Measurements from ENCODE around the gene NETO1. TPM values are rescaled to one million over a fixed set of nuclear protein-coding genes. Genes with fewer than 3 reads are reported as not detected.

Gene NETO1
- total and polyA plus RNA-seq, 8 donors = 0.14 to 0.59 (median 0.36) TPM; not detected in 4

DNA sequence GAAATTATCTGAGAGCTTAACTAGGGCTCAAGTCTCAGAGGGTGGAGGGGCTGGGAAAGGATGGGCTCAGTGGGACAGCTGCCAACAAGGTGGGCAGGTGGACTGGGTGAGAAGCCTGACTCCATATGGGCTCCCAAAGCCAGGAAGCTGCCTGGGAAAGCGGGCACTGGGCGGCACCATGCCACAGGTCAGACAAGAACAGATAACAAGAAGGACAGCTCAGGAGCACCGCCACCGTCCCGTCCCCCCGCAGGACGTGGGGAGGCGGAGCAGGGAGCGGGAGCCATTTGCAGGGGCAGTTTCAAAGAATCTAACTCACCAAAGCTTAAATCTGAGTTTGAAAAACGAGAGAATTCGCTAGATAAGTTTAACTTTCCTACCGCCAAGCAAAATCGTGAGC is 45.6 kb downstream of the NETO1 start:
- H3K4me1 ChIP-seq = no peaks in the 10 kb centered on the region
- H3K36me3 ChIP-seq = no peaks in the 10 kb centered on the region
- DNase-seq = peak in 1 of 4 donors; percentile 68
- ATAC-seq = no peak
- no peak overlapping the region for H3K4me3 ChIP-seq
- H3K27me3 ChIP-seq = no peaks in the 10 kb centered on the region
- H3K27ac ChIP-seq = no peak overlapping the region
- intact Hi-C loops (cut with DNase I) = no loop called here
- H3K9me3 ChIP-seq = no peaks in the 10 kb centered on the region
- TF ChIP-seq, protein P1, sequence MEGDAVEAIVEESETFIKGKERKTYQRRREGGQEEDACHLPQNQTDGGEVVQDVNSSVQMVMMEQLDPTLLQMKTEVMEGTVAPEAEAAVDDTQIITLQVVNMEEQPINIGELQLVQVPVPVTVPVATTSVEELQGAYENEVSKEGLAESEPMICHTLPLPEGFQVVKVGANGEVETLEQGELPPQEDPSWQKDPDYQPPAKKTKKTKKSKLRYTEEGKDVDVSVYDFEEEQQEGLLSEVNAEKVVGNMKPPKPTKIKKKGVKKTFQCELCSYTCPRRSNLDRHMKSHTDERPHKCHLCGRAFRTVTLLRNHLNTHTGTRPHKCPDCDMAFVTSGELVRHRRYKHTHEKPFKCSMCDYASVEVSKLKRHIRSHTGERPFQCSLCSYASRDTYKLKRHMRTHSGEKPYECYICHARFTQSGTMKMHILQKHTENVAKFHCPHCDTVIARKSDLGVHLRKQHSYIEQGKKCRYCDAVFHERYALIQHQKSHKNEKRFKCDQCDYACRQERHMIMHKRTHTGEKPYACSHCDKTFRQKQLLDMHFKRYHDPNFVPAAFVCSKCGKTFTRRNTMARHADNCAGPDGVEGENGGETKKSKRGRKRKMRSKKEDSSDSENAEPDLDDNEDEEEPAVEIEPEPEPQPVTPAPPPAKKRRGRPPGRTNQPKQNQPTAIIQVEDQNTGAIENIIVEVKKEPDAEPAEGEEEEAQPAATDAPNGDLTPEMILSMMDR (IDR thresholded peaks at IDR 0.05) = no peak

- H3K27me3 ChIP-seq = no peaks in the 10 kb centered on the region
- H3K36me3 ChIP-seq = no peaks in the 10 kb centered on the region
- H3K4me3 ChIP-seq = no peak overlapping the region
- no peaks in the 10 kb centered on the region for H3K9me3 ChIP-seq
- H3K27ac ChIP-seq = no peak overlapping the region
- TF ChIP-seq, protein P1 (IDR thresholded peaks at IDR 0.05) = no peak
- H3K4me1 ChIP-seq = no peaks in the 10 kb centered on the region
- ATAC-seq = no peak
- no peak for DNase-seq
- intact Hi-C loops (cut with DNase I) = no loop called here
Measured at GRCh38 chr18:72820571-72820970, 47.2 kb downstream of the NETO1 start.

GRCh38 chr18:72819050-72819449 is 48.7 kb downstream of the NETO1 start:
- no peaks in the 10 kb centered on the region for H3K27me3 ChIP-seq
- DNase-seq (no peak), ATAC-seq (no peak)
- intact Hi-C loops (cut with DNase I) = no loop called here
- no peak overlapping the region for H3K27ac ChIP-seq
- H3K9me3 ChIP-seq = no peaks in the 10 kb centered on the region
- H3K4me3 ChIP-seq = no peak overlapping the region
- no peaks in the 10 kb centered on the region for H3K36me3 ChIP-seq
- no peaks in the 10 kb centered on the region for H3K4me1 ChIP-seq
- TF ChIP-seq, protein P1 (IDR thresholded peaks at IDR 0.05) = no peak

DNA sequence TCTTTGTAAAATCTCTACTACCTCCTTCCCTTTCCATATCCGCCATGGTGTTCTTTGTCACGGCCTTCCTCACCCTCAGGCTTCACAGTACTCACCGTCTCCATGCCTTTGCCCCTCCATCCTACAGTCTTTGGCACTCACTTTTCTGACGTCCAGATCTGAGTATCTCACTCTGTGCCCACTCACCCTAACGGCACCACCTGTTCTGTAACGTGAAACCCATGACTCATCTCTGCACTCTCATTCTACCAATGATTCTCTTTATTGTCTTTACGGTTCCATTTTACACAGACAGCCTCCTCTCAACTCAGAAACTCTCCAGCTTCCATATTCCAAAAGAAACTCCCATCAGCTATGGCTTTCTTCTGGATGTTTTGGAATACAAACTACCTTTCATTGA is 56.7 kb downstream of the NETO1 start:
- H3K4me3 ChIP-seq = no peak overlapping the region
- no peak for DNase-seq
- ATAC-seq = no peak
- H3K4me1 ChIP-seq = no peaks in the 10 kb centered on the region
- H3K9me3 ChIP-seq = no peaks in the 10 kb centered on the region
- intact Hi-C loops (cut with DNase I) = no loop called here
- H3K36me3 ChIP-seq = no peaks in the 10 kb centered on the region
- TF ChIP-seq, protein P1 (IDR thresholded peaks at IDR 0.05) = no peak
- no peak overlapping the region for H3K27ac ChIP-seq
- no peaks in the 10 kb centered on the region for H3K27me3 ChIP-seq

- Histone ChIP-seq H3K4me3 (no peak overlapping the region), H3K4me1 (no peaks in the 10 kb centered on the region), H3K27me3 (no peaks in the 10 kb centered on the region), H3K36me3 (no peaks in the 10 kb centered on the region), H3K27ac (no peak overlapping the region), H3K9me3 (no peaks in the 10 kb centered on the region)
- DNase-seq = no peak
- TF ChIP-seq, protein P1 (IDR thresholded peaks at IDR 0.05) = no peak
- ATAC-seq = no peak
- intact Hi-C loops (cut with DNase I) = no loop called here
Measured at GRCh38 chr18:72808680-72809079, 59.1 kb downstream of the NETO1 start.

All from left lung (tissue), 10 donors.